ENCODE measurements around the gene ASTN2. TPM values are rescaled to one million over a fixed set of nuclear protein-coding genes. Genes with fewer than 3 reads are reported as not detected.

Gene ASTN2
- total and polyA plus RNA-seq, 9 of the 15 experiments (the other 6 are each of a cell fraction or from before 2014, with no cell fraction given) = 0.56 to 3.5 (median 1.9) TPM

DNA sequence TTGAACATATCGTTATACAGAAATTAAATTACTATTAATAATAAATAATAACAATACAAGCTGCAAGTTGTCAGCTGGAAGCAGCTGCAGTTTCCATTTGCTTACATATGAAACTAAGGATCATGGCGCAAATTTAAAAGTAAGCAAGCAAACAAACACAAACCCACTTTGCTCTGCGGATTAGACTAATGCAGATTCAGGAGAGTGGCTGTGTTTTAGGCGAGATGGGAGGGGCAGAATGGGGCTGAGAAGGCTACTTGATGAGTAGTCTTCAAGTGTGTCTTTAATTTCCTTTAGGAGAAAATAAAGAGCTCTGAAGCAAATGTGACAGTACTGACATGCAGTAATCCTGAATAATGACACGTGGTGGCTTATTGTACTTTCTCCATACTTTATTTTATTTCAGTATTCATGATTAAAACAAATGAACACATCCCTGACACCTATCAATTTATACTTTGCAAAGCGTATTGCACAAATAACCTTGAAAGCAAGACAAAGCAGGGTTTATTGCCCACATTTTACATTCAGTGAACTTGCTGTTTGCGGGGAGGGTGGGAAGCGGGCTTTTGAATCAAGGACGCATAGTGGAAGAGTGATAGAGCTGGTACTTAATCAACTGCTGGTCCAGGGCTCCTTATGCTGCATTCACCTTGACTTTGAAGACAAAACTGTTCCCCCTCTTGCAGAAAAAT lies 949.1 kb downstream of the ASTN2 start (continued):
- TF ChIP-seq SREBF2 (CRISPR knock-in tag; IDR thresholded peaks at IDR 0.05) (no peak), NFIC (IDR thresholded peaks at IDR 0.05) (no peak), EHMT2 (IDR thresholded peaks at IDR 0.05) (no peak), RBFOX2 (IDR thresholded peaks at IDR 0.05; ENCODE audit: low read depth, low read length) (peak; percentile 15; the same call in 1 of the 2 replicates), MAFG (tag; conservative IDR thresholded peaks at IDR 0.05) (no peak), NCOA2 (IDR thresholded peaks at IDR 0.05; ENCODE audit: partially characterized antibody in 2 of 2) (no peak), SAFB2 (IDR thresholded peaks at IDR 0.05; ENCODE audit: borderline replicate concordance, low read depth, low read length, severe bottlenecking) (no peak)
- TF ChIP-seq, protein P1, sequence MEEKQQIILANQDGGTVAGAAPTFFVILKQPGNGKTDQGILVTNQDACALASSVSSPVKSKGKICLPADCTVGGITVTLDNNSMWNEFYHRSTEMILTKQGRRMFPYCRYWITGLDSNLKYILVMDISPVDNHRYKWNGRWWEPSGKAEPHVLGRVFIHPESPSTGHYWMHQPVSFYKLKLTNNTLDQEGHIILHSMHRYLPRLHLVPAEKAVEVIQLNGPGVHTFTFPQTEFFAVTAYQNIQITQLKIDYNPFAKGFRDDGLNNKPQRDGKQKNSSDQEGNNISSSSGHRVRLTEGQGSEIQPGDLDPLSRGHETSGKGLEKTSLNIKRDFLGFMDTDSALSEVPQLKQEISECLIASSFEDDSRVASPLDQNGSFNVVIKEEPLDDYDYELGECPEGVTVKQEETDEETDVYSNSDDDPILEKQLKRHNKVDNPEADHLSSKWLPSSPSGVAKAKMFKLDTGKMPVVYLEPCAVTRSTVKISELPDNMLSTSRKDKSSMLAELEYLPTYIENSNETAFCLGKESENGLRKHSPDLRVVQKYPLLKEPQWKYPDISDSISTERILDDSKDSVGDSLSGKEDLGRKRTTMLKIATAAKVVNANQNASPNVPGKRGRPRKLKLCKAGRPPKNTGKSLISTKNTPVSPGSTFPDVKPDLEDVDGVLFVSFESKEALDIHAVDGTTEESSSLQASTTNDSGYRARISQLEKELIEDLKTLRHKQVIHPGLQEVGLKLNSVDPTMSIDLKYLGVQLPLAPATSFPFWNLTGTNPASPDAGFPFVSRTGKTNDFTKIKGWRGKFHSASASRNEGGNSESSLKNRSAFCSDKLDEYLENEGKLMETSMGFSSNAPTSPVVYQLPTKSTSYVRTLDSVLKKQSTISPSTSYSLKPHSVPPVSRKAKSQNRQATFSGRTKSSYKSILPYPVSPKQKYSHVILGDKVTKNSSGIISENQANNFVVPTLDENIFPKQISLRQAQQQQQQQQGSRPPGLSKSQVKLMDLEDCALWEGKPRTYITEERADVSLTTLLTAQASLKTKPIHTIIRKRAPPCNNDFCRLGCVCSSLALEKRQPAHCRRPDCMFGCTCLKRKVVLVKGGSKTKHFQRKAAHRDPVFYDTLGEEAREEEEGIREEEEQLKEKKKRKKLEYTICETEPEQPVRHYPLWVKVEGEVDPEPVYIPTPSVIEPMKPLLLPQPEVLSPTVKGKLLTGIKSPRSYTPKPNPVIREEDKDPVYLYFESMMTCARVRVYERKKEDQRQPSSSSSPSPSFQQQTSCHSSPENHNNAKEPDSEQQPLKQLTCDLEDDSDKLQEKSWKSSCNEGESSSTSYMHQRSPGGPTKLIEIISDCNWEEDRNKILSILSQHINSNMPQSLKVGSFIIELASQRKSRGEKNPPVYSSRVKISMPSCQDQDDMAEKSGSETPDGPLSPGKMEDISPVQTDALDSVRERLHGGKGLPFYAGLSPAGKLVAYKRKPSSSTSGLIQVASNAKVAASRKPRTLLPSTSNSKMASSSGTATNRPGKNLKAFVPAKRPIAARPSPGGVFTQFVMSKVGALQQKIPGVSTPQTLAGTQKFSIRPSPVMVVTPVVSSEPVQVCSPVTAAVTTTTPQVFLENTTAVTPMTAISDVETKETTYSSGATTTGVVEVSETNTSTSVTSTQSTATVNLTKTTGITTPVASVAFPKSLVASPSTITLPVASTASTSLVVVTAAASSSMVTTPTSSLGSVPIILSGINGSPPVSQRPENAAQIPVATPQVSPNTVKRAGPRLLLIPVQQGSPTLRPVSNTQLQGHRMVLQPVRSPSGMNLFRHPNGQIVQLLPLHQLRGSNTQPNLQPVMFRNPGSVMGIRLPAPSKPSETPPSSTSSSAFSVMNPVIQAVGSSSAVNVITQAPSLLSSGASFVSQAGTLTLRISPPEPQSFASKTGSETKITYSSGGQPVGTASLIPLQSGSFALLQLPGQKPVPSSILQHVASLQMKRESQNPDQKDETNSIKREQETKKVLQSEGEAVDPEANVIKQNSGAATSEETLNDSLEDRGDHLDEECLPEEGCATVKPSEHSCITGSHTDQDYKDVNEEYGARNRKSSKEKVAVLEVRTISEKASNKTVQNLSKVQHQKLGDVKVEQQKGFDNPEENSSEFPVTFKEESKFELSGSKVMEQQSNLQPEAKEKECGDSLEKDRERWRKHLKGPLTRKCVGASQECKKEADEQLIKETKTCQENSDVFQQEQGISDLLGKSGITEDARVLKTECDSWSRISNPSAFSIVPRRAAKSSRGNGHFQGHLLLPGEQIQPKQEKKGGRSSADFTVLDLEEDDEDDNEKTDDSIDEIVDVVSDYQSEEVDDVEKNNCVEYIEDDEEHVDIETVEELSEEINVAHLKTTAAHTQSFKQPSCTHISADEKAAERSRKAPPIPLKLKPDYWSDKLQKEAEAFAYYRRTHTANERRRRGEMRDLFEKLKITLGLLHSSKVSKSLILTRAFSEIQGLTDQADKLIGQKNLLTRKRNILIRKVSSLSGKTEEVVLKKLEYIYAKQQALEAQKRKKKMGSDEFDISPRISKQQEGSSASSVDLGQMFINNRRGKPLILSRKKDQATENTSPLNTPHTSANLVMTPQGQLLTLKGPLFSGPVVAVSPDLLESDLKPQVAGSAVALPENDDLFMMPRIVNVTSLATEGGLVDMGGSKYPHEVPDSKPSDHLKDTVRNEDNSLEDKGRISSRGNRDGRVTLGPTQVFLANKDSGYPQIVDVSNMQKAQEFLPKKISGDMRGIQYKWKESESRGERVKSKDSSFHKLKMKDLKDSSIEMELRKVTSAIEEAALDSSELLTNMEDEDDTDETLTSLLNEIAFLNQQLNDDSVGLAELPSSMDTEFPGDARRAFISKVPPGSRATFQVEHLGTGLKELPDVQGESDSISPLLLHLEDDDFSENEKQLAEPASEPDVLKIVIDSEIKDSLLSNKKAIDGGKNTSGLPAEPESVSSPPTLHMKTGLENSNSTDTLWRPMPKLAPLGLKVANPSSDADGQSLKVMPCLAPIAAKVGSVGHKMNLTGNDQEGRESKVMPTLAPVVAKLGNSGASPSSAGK (IDR thresholded peaks at IDR 0.05) = no peak; the same call in 1 of the 2 replicates
- TF ChIP-seq, protein P2, sequence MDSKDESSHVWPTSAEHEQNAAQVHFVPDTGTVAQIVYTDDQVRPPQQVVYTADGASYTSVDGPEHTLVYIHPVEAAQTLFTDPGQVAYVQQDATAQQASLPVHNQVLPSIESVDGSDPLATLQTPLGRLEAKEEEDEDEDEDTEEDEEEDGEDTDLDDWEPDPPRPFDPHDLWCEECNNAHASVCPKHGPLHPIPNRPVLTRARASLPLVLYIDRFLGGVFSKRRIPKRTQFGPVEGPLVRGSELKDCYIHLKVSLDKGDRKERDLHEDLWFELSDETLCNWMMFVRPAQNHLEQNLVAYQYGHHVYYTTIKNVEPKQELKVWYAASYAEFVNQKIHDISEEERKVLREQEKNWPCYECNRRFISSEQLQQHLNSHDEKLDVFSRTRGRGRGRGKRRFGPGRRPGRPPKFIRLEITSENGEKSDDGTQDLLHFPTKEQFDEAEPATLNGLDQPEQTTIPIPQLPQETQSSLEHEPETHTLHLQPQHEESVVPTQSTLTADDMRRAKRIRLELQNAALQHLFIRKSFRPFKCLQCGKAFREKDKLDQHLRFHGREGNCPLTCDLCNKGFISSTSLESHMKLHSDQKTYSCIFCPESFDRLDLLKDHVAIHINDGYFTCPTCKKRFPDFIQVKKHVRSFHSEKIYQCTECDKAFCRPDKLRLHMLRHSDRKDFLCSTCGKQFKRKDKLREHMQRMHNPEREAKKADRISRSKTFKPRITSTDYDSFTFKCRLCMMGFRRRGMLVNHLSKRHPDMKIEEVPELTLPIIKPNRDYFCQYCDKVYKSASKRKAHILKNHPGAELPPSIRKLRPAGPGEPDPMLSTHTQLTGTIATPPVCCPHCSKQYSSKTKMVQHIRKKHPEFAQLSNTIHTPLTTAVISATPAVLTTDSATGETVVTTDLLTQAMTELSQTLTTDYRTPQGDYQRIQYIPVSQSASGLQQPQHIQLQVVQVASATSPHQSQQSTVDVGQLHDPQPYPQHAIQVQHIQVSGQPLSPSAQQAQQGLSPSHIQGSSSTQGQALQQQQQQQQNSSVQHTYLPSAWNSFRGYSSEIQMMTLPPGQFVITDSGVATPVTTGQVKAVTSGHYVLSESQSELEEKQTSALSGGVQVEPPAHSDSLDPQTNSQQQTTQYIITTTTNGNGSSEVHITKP (IDR thresholded peaks at IDR 0.05; ENCODE audit: partially characterized antibody) = no peak
- TF ChIP-seq, protein P3, sequence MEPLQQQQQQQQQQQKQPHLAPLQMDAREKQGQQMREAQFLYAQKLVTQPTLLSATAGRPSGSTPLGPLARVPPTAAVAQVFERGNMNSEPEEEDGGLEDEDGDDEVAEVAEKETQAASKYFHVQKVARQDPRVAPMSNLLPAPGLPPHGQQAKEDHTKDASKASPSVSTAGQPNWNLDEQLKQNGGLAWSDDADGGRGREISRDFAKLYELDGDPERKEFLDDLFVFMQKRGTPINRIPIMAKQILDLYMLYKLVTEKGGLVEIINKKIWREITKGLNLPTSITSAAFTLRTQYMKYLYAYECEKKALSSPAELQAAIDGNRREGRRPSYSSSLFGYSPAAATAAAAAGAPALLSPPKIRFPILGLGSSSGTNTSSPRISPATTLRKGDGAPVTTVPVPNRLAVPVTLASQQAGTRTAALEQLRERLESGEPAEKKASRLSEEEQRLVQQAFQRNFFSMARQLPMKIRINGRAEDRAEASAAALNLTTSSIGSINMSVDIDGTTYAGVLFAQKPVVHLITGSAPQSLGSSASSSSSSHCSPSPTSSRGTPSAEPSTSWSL (CRISPR knock-in tag; IDR thresholded peaks at IDR 0.05; ENCODE audit: borderline replicate concordance) = no peak

Data from K562 (cell line).